Activated CD4-positive, alpha-beta T cell treated with anti-CD3 and anti-CD28 coated beads, Interleukin-2, amount 50 U/mL, for 48 hours (primary cell): ENCODE results near the gene OCRL.

Source experiments
- DNase-seq, 2 experiments: peaks; one replicate each; pipeline ENCODE4 v3.0.0-alpha.2; 2020

Gene OCRL

DNA sequence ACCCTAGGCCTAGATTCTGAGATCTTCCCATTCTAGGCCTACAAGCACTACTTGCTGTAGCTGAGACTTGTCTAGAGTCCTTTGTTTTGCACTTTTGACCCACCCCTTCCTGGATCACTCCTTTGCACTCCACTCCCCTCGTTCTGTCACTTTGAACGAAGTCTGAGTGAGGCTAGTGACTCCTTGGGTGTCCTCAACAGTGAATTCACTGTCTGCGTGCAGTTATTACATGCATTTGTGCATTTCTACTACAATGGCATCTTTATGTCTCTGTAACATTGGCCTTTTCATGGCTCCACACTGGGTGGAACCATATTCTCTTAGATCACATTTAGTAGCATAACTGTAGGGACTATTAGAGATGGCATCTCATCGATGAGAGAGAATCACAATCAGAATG lies 50.5 kb downstream of the OCRL start:
- no peak for DNase-seq

DNA sequence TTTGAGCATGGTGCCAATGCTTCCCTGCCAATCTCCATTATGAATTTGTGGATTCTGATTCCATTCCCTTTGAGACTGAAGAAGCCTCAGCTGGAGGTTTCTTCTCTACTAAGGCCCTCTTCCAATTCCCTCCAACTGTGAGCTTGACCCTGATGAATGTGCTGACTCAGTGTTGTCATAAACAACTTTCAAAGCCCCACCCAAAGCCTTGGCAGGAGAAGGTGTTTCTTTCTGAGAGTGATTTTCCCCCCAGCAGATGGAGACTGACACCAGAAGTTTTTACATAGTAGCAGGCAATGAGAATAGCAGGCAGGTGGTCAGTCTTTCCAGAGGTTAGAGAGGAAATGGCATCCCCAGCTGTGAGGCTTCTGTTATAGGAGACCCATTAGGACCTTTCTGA lies 53.1 kb downstream of the OCRL start:
- DNase-seq, result no peak

DNA sequence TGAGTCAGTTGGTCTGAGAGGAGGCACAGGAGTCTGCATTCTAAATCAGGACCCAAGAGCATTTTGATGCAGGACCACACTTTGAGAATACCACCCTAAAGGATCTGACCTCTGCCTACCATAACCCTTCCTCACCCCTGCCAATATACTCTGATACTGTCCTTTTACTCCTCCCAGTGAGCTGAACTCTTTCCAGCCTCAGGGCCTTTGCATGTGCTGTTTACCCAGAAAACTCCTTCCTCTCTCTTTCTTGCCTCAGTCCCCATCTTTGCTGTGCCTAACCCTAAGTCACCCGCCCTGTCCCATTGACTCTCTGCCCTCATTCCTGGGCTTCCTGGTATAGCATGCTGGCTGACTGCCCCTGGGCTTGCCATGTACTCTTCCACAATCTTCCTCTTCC lies 54.7 kb downstream of the OCRL start:
- no peak for DNase-seq

DNA sequence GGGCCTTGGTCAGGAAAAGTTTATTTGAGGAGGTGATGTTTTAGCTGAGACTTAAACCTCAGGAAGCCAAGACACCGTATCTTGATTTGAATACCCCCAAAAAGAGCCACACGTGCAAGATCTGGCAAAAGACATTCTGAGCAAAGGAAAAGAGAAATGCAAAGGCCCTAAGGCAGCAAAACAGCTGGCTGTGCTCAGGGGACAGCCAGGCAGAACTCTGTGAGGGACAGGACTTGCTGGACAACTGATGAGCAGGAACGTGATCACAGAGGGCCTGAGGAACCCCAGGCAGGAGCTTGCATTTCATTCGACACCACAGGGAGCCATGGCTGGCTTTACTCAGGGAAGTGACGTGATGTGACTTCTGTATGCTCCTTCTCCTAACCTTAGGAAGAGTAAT lies 56.0 kb downstream of the OCRL start:
- no peak for DNase-seq

DNA sequence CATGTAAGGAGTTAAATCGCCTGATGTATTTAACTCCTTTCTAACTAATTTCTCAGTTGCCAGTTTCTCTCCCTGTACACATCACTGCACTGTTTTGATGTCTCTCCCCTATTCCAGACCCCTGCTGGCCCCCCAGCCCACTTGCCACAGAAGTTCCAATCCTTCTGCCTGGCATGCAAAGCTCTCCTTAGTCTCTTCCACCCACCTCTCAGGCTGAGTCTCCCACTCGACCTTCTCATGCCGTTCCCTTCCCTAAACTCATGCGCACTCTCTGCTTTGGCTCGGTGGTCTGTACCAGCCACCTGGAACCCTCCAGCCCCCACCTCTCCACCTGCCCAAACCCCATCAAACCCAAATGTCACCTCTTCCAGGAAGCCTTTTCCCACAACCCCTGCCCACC lies 57.8 kb downstream of the OCRL start:
- DNase-seq, result no peak

DNA sequence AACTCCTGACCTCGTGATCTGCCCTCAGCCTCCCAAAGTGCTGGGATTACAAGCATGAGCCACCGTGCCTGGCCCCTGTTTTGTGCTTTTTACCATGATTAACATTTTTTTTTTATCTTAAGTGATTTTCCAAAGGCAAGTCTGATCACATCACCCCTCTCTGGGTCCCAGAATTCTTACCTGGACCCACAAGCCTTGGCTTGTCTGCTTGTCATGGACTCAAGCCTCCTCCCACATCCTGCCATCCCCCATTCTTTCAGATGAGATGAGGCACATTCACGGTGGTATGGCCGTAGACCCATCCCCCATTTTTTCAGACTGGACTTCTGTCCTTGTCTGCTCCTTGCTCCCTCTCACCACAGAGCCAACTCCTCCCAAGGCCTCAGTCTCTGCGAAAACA lies 59.4 kb downstream of the OCRL start:
- no peak for DNase-seq

DNA sequence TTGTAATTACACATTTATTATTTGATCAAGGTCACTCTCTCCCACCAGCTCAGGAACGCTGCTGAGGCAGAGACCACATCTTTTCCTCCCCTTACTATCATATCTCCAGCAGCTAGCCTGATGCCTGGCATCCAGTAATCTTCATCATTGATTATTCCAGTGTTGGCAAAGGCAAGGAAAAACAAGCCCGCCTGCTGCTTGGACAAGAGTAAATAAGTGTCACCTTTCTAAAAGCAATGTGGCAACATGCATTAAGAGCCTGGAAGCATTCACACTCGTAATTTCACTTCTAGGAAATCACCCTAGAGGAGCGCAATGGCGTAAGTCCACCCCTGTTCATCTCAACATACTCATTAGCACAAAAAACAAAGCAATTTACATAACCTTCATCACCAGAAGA lies 59.9 kb downstream of the OCRL start:
- no peak for DNase-seq

DNA sequence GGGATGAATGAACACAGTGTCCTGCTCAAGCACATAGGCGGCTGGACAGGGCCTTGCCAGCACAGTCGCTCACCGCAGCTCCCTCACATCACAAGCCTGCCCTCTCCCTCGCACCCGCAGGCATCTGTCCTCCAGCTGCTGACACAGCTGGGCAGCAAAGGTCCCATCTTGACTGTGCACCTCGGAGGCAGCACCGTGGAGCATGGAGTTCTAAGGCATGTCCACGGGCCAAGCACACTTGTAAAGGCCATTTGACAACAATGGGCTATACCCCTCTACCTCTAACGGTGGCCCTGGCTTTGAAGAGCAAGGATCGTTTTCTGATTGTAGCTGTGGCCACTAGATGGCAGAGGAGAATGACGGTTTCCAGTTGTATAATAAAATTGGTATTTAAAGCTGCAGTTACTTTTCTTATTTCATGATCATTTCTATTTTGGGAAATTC lies 60.9 kb downstream of the OCRL start:
- no peak for DNase-seq

DNA sequence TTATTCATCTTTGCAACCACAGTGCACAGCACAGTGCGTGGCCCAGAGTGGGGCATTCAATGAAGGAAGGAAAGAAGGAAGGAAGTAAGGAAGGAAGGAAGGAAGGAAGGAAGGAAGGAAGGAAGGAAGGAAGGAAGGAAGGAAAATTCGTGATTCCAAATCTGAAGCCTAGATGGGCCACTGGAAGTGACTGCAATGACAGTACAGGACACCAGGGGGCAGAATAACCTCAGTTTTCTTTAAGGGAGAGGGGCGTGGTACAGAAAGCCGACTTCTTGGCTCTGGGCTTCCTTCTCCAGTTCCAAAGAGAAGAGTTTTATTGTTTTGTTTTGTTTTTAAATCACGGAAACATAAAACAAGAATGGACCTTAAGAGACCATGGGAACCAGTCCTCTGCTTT lies 66.9 kb downstream of the OCRL start:
- DNase-seq, result peak; percentile 57 to 63

DNA sequence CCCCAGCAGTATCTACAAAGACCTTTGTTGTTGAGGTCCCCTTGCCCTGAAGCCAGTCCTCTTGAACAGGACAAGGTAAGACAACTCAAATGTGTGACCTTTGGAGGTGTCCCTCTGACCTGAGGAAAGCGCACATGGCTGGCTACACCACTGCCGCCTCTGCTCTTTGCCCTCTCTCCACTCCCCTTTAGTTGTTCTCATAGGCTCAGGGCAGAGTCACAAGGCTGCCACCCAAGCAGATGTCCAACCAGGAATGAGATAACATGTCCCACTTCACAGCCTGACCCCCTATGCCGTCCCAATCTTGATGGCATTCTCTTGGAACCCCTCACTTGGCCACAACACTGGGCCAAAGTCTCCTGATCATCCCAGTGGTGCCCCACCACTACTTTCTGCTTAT lies 68.4 kb downstream of the OCRL start:
- DNase-seq, result no peak

DNA sequence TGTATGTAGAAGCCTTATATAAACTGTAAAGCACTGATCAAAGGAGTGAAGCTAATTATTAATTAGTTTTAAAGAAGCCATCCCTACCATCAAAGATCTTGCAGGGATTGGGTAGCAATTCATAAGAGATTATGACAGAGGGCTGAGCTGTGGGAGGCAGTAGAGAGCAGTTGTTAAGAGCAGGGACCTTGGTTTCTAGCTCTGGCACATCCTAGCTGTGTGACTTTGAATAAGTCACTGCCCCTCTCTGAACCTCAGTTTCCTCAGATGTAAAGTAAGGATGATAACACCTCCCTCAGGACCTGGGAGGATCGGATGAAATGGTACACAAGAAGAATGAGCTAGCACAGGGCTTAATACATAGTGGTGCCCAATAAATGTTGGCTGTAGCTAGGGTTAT lies 69.3 kb downstream of the OCRL start:
- no peak for DNase-seq

DNA sequence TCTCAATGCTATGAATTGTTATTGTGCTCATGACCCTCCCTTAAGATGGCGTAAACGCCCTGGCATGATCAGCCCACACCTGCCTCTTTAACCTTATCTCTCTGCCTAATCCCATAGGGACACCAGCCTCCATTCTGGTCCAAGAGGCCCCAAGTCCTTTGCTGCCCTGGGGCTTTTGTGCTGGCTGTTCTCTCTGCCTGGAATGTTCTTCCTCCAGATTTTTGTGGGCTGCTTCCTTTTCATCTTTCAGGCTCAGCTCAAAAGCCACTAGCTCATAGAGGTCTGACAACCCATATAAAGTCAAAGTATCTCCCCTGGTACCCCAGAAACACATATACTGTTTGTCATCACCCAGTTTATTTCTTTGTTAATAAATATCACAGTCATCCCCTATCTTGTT lies 72.3 kb downstream of the OCRL start:
- no peak for DNase-seq

DNA sequence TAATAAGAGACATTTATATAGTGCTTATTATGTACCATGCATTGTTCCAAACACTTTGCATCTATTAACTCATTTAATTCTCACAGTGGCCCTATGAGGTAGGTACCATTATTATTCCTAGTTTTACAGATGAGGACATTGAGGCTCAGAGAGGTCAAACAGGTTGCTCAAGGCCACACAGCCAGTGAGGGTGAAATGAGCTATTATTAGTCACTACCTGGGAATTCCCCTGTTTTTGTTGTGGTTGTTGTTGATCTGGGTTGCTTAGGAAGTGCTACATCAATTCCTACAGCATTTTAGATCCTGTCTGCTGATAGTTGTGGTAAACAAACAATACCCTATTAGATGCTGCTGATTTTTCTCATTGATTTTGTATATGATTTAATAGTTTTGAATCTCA lies 73.5 kb downstream of the OCRL start:
- no peak for DNase-seq

DNA sequence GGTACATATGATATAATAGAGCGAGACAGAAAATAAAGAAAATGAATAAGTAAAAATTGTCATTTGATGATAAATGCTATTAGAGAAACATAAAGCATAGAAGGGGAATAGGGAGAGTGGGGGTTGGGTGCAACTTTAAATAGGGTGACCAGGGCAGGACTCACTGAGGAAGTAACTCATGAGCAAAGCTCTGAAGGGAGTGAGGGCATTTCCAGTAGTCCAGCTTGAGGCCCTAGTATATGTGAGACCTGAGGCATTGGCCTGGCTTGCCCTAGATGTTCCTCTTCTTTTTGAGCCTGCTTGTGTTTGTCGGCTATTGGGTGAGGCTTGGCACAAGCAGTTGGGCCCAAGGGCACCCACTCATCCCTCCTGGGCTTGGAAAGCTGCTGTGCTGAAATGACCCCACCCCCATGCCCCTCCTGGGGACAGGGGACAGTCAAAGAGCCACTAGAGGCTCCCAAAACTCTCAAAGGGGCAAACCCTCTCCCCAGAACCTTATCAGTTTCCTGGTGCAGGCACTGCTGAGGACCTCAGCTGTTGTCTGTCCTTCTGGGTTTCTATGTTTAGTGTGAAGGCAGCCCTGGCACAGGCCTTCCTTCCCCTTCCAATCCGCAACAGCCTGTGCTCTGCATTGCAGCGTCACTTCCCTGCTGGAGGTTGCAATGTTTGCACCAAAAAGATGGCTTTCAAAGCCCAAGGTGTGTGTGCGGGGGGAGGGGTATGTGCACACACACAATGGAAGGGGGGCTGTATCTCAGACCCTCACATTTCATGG lies 74.6 kb downstream of the OCRL start:
- DNase-seq, result no peak

DNA sequence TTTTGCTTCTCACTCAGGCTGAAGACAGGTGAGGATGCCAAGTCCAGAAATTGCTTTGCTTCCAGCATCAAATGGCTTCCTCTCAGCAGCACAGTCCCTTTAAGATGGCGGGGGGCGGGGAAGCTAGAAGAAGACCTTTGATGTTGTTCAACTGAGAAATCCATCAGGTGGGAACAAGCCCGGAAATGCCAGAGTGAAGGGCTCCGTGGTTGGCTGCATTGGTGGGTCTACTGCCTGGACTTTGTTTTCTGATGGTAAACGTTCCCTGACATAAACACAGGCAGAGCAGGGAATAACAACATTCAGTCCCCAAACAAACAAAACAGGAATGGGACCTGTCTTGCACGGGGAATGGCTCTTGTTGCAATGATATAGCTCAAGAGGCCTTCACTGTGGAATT lies 77.4 kb downstream of the OCRL start:
- DNase-seq, result no peak

DNA sequence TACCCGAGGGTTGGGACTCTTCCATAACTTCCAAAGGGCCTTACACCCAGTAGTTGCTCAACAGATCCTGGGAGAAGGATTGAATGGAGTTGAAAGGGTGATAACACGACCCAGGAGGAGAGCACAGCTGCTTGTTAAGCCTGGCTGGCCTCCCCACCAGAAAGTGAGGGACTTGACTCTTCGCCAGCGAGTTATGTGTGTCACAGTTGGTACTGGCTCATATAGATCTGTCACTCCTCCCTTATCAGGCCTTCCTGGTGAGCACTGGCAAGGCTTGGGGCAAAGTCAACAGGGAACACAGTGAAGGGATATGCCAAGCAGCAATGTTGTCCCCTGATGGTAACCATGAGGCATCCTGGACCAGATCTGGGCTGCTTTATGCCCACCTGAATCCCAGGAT lies 78.9 kb downstream of the OCRL start:
- no peak for DNase-seq

DNA sequence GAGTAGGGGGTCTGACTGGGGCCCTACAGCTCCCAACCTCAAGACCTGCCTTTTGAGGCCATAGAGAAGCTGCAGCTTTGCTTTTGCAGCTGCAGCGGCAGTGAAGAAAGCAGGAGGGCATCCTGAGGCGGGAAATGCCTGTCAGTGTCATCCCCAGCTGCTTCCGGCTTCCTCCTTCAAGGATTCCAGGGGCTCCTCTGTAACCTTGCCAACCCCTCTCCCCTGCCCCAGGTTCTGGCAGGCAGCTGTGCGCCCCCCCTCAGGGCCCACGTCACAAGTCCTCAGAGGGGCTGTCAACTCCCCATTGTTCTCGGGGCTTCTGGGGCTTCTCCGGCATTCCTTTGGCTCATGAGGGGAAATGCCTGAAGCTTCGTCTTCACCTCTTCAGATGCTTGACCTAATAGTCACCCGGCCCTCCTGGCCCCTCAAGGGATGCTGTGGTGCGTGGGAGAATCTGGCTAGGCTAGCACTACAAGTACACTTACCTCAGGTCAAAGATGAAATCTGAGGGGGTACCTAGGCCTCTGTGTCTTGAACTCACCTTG lies 82.8 kb downstream of the OCRL start:
- no peak for DNase-seq

DNA sequence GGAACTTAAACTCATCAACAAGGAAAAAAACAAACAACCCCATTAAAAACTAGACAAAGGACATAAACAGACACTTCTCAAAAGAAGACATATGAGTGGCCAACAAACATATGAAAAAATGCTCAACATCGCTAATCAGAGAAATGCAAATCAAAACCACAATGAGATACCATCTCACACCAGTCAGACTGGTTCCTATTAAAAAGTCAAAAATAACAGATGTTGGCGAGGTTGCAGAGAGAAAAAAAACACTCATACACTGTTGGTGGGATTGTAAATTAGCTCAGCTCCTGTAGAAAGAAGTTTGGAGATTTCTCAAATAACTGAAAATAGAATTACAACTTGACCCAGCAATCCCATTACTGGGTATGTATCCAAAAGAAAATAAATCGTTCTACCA lies 86.0 kb downstream of the OCRL start:
- DNase-seq, result no peak

DNA sequence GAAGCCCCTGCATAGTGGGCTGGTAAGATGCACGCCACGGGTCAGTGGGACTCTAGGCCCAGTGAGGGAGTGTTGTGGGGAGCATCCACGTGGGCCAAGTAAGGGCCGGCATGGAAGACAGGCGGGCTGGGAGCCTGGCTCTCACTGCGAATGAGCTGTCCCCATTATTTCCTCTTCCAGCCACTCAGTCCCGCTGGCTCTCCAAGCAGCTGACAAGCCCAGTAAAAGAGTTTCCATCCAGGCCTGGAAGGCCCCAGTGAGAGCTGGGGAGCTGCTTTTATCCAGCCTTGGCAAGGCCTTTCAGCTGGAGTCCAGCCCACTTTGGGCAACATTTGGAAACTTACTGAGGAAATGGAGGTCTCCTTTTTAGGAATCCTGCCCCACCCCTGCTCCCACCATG lies 89.8 kb downstream of the OCRL start:
- no peak for DNase-seq

DNA sequence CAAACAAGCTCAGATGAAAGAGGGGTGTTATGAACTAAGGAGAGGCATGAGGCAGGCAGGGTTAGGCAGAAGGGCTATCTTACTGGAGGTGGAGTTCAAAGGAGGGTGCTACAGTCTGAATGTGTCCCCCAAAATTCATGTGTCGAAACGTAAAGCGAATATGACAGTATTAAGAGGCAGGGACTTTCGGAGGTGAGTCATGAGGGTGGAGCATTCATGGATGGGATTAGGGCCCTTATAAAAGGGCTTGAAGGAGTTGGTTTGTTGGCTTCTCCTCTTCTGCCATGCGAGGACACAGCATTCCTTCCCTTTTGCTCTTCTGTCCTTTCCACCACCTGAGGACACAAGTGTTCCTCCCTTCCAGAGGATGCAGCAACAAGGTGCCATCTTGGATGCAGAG lies 91.8 kb downstream of the OCRL start:
- no peak for DNase-seq

DNA sequence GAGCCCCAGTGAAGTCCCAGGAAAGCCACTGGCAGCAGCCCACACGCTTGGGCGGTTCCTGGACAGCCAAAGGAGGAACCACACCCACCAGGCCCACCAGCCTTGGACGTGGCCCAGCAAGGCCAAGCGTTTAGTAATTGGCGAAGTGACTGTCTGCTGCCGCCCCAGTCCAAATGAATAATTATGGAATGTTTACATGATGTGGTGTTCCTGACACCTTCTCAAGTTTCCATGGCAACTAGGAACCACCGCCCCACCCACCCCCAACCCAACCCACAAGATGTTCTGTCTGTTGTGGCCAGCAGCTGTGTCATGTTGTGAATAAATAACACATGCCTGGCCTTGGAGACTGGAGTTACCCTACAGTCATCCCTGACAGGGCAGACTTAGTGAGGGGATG lies 92.4 kb downstream of the OCRL start:
- DNase-seq, result no peak

DNA sequence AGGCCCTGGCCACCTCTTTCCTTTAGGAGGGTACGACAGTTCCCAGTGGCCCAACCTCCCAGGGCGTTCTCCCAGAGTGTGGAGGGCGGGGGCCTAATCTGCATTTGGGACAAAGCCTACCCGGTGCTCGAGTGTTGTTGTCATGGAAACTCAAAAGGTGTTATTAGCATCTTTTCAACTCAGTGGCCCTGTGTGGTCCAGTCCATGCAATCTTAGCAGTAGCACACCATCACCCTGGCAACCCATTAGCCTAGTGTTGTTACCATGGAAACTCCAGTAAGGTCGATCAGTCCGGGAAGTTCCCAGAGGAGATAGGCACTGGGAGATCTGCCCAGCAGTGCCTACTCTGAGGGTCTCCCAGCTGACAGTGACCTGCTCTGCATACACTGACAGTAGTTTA lies 94.5 kb downstream of the OCRL start:
- DNase-seq, result no peak

DNA sequence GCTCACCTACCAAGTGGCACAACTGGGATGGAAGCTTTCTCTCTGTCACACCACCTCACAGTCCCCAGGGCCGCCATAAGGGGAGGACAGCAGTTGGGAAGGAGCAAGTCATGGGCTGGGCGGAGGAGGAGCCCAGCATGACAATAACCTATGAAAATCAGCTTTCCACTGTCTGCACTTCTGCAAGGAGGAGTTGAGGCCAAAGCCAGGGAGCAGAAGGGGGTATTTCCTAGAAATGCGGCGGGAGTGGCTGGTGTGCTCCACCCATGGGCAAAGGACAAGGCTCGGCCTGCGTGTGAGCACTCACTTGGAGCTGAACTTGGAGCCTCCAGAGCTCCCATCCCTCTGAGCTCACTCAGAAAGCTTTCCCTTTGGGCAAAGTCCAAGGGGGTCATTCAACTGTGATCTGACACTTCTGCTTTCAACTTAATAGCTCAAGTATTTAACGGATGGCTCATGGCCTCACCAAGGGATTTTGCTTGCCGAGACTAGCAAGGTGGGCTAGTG lies 96.2 kb downstream of the OCRL start:
- no peak for DNase-seq

DNA sequence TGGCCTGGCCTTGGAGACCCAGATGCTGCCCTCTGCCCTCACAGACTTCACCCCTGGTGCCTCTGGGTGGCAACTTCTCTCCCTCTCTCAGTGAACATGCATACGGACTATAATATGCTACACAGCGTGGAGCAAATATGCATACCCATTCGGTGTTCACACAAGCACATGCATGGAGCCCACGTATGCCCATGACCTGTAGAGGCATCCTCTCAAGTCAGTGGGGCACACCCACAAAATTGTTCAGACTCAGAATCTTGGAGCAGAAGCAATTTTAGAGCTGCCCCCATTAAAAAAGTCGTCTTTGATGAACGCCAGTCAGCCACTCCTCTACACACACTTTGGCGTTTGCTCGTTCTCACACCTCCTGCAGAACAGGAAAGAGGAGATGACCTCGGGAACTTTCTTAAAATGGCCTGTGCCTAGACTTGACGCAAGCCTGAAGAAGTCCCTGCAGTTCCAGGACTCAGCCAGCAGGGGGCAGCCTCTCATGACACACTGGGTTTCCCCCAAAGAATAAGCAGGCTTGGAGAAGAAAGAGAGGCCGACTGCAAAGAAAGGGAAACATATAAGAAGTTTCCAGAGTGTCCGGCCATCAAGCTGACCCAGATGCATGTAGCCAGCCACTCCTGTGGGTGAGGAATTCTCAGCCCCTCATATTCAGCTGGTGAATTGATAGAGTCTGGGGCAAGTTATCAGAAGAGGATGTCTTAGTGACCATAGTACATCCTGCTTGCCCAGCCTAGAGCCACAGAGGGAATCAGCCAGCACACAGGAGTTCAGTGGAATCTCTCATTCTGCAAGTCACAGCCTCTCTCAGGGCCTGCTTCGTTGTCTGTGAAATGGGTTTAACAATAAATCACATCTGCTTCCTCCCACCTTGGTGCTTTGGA lies 97.4 kb downstream of the OCRL start:
- DNase-seq, result peak; percentile 78 to 82
